ENCODE data around the gene ATRN.

Gene ATRN

GRCh38 chr20:3678198-3678597 is 207.4 kb downstream of the ATRN start:
- CTCF ChIA-PET: interaction anchor here (1.5 to 6.0 kb wide), 10 partner anchors 10 to 407 kb away, joined by 3 to 69 read pairs (median 11); partner anchors contain the start of gene SIGLEC1

GRCh38 chr20:3678856-3679720 is 208.3 kb downstream of the ATRN start:
- no peak for DNase-seq (ENCODE audit: extremely low spot score)
- ChIA-PET POLR2A (no interaction called here), CTCF (interaction anchor here (3.3 to 6.0 kb wide), 2 partner anchors 30 to 34 kb away, joined by 15 to 69 read pairs; partner anchors contain the start of gene SIGLEC1)
- TF ChIP-seq CTCF (IDR thresholded peaks at IDR 0.05; ENCODE audit: control extremely low read depth, extremely low read depth, low read depth, missing control alignments): no peak

More at GRCh38 chr20:3678198-3678597, 207.4 kb downstream of the ATRN start:
- no peak for TF ChIP-seq CTCF (IDR thresholded peaks at IDR 0.05; ENCODE audit: control extremely low read depth, extremely low read depth, low read depth, missing control alignments)
- no peak for DNase-seq (ENCODE audit: extremely low spot score)
- POLR2A ChIA-PET: no interaction called here

GRCh38 chr20:3679749-3680700 is 209.2 kb downstream of the ATRN start:
- TF ChIP-seq CTCF (IDR thresholded peaks at IDR 0.05; ENCODE audit: control extremely low read depth, extremely low read depth, low read depth, missing control alignments): no peak
- CTCF ChIA-PET: interaction anchor here (6.0 kb wide), 1 partner anchor 29 kb away, joined by 69 read pairs; no protein-coding TSS in a partner anchor
- DNase-seq (ENCODE audit: extremely low spot score): no peak
- POLR2A ChIA-PET: no interaction called here

- no peak for TF ChIP-seq CTCF (IDR thresholded peaks at IDR 0.05; ENCODE audit: control extremely low read depth, extremely low read depth, low read depth, missing control alignments)
- no peak for DNase-seq (ENCODE audit: extremely low spot score)
- ChIA-PET POLR2A (no interaction called here), CTCF (interaction anchor here (1.0 to 6.0 kb wide), 2 partner anchors 13 to 28 kb away, joined by 3 to 69 read pairs; no protein-coding TSS in a partner anchor)
Measured at GRCh38 chr20:3680701-3681351, 210.0 kb downstream of the ATRN start.

GRCh38 chr20:3681352-3681930 is 210.6 kb downstream of the ATRN start:
- ChIA-PET CTCF (interaction anchor here (1.0 to 6.0 kb wide), 2 partner anchors 12 to 28 kb away, joined by 3 to 69 read pairs; no protein-coding TSS in a partner anchor), POLR2A (no interaction called here)
- no peak for TF ChIP-seq CTCF (IDR thresholded peaks at IDR 0.05; ENCODE audit: control extremely low read depth, extremely low read depth, low read depth, missing control alignments)
- DNase-seq (ENCODE audit: extremely low spot score): no peak
